ENCODE measurements around the gene WDR89.

- TF ChIP-seq CTCF (IDR thresholded peaks at IDR 0.05) (no peak), POLR2A (IDR thresholded peaks at IDR 0.05) (no peak)
These were observed 37.9 kb downstream of the WDR89 start for GRCh38 chr14:63603749-63604277.
